Keratinocyte (primary cell): ENCODE data around the gene EXOC3L2. TPM values are rescaled to one million over a fixed set of nuclear protein-coding genes. Genes with fewer than 3 reads are reported as not detected.

ENCODE experiments used
- DNase-seq: peaks from one replicate; pipeline ENCODE4 v3.0.0-alpha.2; 2011; ENCODE audit warnings: low read depth, missing footprints, low spot score
- FAIRE-seq: peaks from 2 replicates; lab custom pipeline; 2011; peaks lifted over from hg19 to GRCh38; lab: Jason Lieb, UNC
- H2AFZ ChIP-seq: 2 replicates; pipeline ENCODE4 v1.6.0; 2012; ENCODE audit warnings: low read length, control low read depth, inconsistent platforms; ENCODE audit not compliant: control insufficient read depth
- H3K27ac ChIP-seq: 2 replicates; pipeline ENCODE4 v1.5.1; 2011; ENCODE audit warnings: low read length; ENCODE audit not compliant: control insufficient read depth, insufficient read depth
- H3K27me3 ChIP-seq: 3 replicates; pipeline ENCODE4 v1.6.0; 2011; ENCODE audit warnings: low read length; ENCODE audit not compliant: control insufficient read depth, insufficient read depth; ENCODE audit errors: extremely low read depth
- H3K36me3 ChIP-seq, 2 experiments: 2 replicates in 1 of 2; 3 replicates in 1 of 2; pipeline ENCODE4 v1.5.1; 2011; ENCODE audit warnings: low read length in 2 of 2, mild to moderate bottlenecking in 1 of 2; ENCODE audit not compliant: control insufficient read depth in 2 of 2, insufficient read depth in 2 of 2; ENCODE audit errors: extremely low read depth in 1 of 2
- H3K4me1 ChIP-seq: 3 replicates; pipeline ENCODE4 v1.5.1; 2011; ENCODE audit warnings: low read length; ENCODE audit not compliant: control insufficient read depth, insufficient read depth; ENCODE audit errors: extremely low read depth
- H3K4me2 ChIP-seq: 3 replicates; pipeline ENCODE4 v1.6.0; 2011; ENCODE audit warnings: low read depth, low read length; ENCODE audit not compliant: control insufficient read depth, insufficient read depth; ENCODE audit errors: extremely low read depth
- H3K4me3 ChIP-seq, 3 experiments: fragments of 200-600 bp in 1 of 3; sonication (generic) in 1 of 3; 2 replicates in 2 of 3; 3 replicates in 1 of 3; pipeline ENCODE4 v1.5.1; 2011 to 2016; ENCODE audit warnings: low read length in 3 of 3, mild to moderate bottlenecking in 3 of 3, control low read depth in 2 of 3, inconsistent platforms in 1 of 3, low read depth in 1 of 3, mixed read lengths in 1 of 3, mixed run types in 1 of 3, moderate library complexity in 1 of 3; ENCODE audit not compliant: control insufficient read depth in 2 of 3, insufficient read depth in 2 of 3; ENCODE audit errors: extremely low read depth in 1 of 3
- H3K79me2 ChIP-seq: 2 replicates; pipeline ENCODE4 v1.6.0; 2012; ENCODE audit warnings: low read length; ENCODE audit not compliant: control insufficient read depth, insufficient read depth
- H3K9ac ChIP-seq: 3 replicates; pipeline ENCODE4 v1.6.0; 2011; ENCODE audit warnings: low read length; ENCODE audit not compliant: control insufficient read depth, insufficient read depth; ENCODE audit errors: extremely low read depth
- H3K9me1 ChIP-seq: 3 replicates; pipeline ENCODE4 v1.6.0; 2011; ENCODE audit warnings: low read length; ENCODE audit not compliant: control insufficient read depth, insufficient read depth; ENCODE audit errors: extremely low read depth
- H3K9me3 ChIP-seq: 2 replicates; pipeline ENCODE4 v1.5.1; 2012; ENCODE audit warnings: low read depth, low read length; ENCODE audit not compliant: control insufficient read depth
- H4K20me1 ChIP-seq: 3 replicates; pipeline ENCODE4 v1.6.0; 2011; ENCODE audit warnings: low read length; ENCODE audit not compliant: control insufficient read depth, insufficient read depth; ENCODE audit errors: extremely low read depth
- CTCF ChIP-seq, 3 experiments: IDR thresholded peaks in 1 of 3; conservative IDR thresholded peaks in 1 of 3; optimal IDR thresholded peaks in 1 of 3; 2 replicates in 2 of 3; 3 replicates in 1 of 3; pipeline versions ENCODE3 to v1.5.1; 2011; ENCODE audit warnings: low read length in 3 of 3, mild to moderate bottlenecking in 3 of 3, moderate library complexity in 2 of 3, control low read depth in 1 of 3, inconsistent platforms in 1 of 3; ENCODE audit not compliant: insufficient read depth in 2 of 3; ENCODE audit errors: extremely low read depth in 1 of 3
- EZH2 ChIP-seq: IDR thresholded peaks from one replicate; pipeline ENCODE4 v1.6.1; 2012; ENCODE audit warnings: inconsistent platforms, mild to moderate bottlenecking, low read length, moderate library complexity
- dilution Hi-C: fragments of 300-500 bp; cut with MboI; formaldehyde crosslinking; loops from one replicate; pipeline ENCODE4 v1.7.0; 2020; ENCODE audit warnings: low sequenced_read_pairs; ENCODE audit not compliant: extremely low pct_ligation_motif_present
- polyA plus RNA-seq, 5 experiments: library from polyadenylated mRNA; depleted of rRNA in 3 of 5; stranded (reverse) in 3 of 5; stranded (forward) in 1 of 5; unstranded in 1 of 5; fragments of >200 nt; gene quantifications; 1 replicate in 1 of 5; 2 replicates in 3 of 5; 3 replicates in 1 of 5; pipeline versions ENCODE4 v1.2.1 to v1.2.3, GENCODE V29; 2011 to 2012; ENCODE audit warnings: missing spikeins in 2 of 5, low read depth in 1 of 5, low replicate concordance in 1 of 5

EXOC3L2 gene
- polyA plus RNA-seq, 1 donor (not counting 4 experiments of a cell fraction or from before 2014, with no cell fraction given): 0.08 TPM

GRCh38 chr19:45264781-45265317, 19.6 kb upstream of the EXOC3L2 start:
- H3K9ac ChIP-seq: no peak overlapping the region
- H3K36me3 ChIP-seq: peaks cover 14 to 27% of the 10 kb centered on the region in 2 experiments
- no peaks in the 10 kb centered on the region for H3K4me1 ChIP-seq
- dilution Hi-C loops: no loop called here
- H3K4me3 ChIP-seq: no peak overlapping the region
- TF ChIP-seq CTCF (optimal IDR thresholded peaks at IDR 0.05 in 1 of 3, IDR thresholded peaks at IDR 0.05 in 1 of 3, conservative IDR thresholded peaks at IDR 0.05 in 1 of 3; ENCODE audit: extremely low read depth in 1 of 3, insufficient read depth in 2 of 3, low read length in 3 of 3) (no peak), EZH2 (no peak)
- H3K27ac ChIP-seq: no peak overlapping the region
- FAIRE-seq (no peak), DNase-seq (no peak)
- no peaks in the 10 kb centered on the region for H3K27me3 ChIP-seq
- H4K20me1 ChIP-seq: no peaks in the 10 kb centered on the region
- no peaks in the 10 kb centered on the region for H3K79me2 ChIP-seq
- H2AFZ ChIP-seq: no peak overlapping the region
- H3K4me2 ChIP-seq: no peak overlapping the region
- H3K9me1 ChIP-seq: no peaks in the 10 kb centered on the region
- no peaks in the 10 kb centered on the region for H3K9me3 ChIP-seq

GRCh38 chr19:45263013-45263412, 17.8 kb upstream of the EXOC3L2 start:
- Histone ChIP-seq H4K20me1 (peaks cover 4% of the 10 kb centered on the region), H3K9ac (no peak overlapping the region), H3K36me3 (peaks cover 12 to 31% of the 10 kb centered on the region in 2 experiments), H3K4me3 (no peak overlapping the region), H3K79me2 (peaks cover 6% of the 10 kb centered on the region), H3K9me1 (no peaks in the 10 kb centered on the region), H3K4me2 (no peak overlapping the region), H3K4me1 (no peaks in the 10 kb centered on the region), H2AFZ (no peak overlapping the region), H3K27me3 (no peaks in the 10 kb centered on the region), H3K27ac (no peak overlapping the region), H3K9me3 (no peaks in the 10 kb centered on the region)
- TF ChIP-seq CTCF (optimal IDR thresholded peaks at IDR 0.05 in 1 of 3, IDR thresholded peaks at IDR 0.05 in 1 of 3, conservative IDR thresholded peaks at IDR 0.05 in 1 of 3; ENCODE audit: extremely low read depth in 1 of 3, insufficient read depth in 2 of 3, low read length in 3 of 3) (no peak), EZH2 (no peak)
- dilution Hi-C loops: no loop called here
- DNase-seq (no peak), FAIRE-seq (no peak)
